SK-N-SH treated with all-trans-retinoic acid at 6 μM for 48 hours (cell line): ENCODE results near the gene PLA2G2F.

Experiments
- ATAC-seq: fragments of 200-7000 bp; cut with Tn5 transposase; 3 replicates; pipeline ENCODE4 v1.9.1; 2020; ENCODE audit warnings: mild to moderate bottlenecking, moderate library complexity
- ARNTL ChIP-seq: fragments of 450-650 bp; formaldehyde crosslinking; IDR thresholded peaks from 2 replicates; pipeline ENCODE4 v1.5.0; 2020; ENCODE audit warnings: low read depth, mild to moderate bottlenecking, moderate library complexity, borderline replicate concordance
- BACH2 ChIP-seq: fragments of 250-450 bp; sonication (Bioruptor Pico); IDR thresholded peaks from 2 replicates; pipeline ENCODE4 v1.9.0; 2021; ENCODE audit warnings: mild to moderate bottlenecking, borderline replicate concordance
- CREB5 ChIP-seq: fragments of 250-450 bp; sonication (Bioruptor Pico); IDR thresholded peaks from 2 replicates; pipeline ENCODE4 v1.5.1; 2020; ENCODE audit warnings: low read depth, mild to moderate bottlenecking, moderate library complexity
- CSDC2 ChIP-seq: fragments of 250-450 bp; sonication (Bioruptor Pico); IDR thresholded peaks from 2 replicates; pipeline ENCODE4 v1.5.0; 2020; ENCODE audit warnings: mild to moderate bottlenecking, moderate library complexity
- ESRRG ChIP-seq: fragments of 250-450 bp; sonication (Bioruptor Pico); IDR thresholded peaks from 2 replicates; pipeline ENCODE4 v1.6.1; 2021; ENCODE audit warnings: mild to moderate bottlenecking
- ISL1 ChIP-seq: fragments of 250-450 bp; sonication (Bioruptor Pico); IDR thresholded peaks from 2 replicates; pipeline ENCODE4 v2.1.2; 2022; ENCODE audit warnings: mild to moderate bottlenecking, moderate library complexity
- OSR1 ChIP-seq: fragments of 250-450 bp; sonication (Bioruptor Pico); IDR thresholded peaks from 2 replicates; pipeline ENCODE4 v1.8.0; 2022; ENCODE audit warnings: moderate library complexity, mild to moderate bottlenecking, inconsistent platforms
- PPARA ChIP-seq: fragments of 250-450 bp; sonication (Bioruptor Pico); IDR thresholded peaks from 2 replicates; pipeline ENCODE4 v1.5.0; 2020; ENCODE audit warnings: mild to moderate bottlenecking, borderline replicate concordance
- RARB ChIP-seq: fragments of 250-450 bp; sonication (Bioruptor Pico); IDR thresholded peaks from 2 replicates; pipeline ENCODE4 v1.8.0; 2021; ENCODE audit warnings: mild to moderate bottlenecking, moderate library complexity
- SNAI2 ChIP-seq: fragments of 250-450 bp; sonication (Bioruptor Pico); IDR thresholded peaks from 2 replicates; pipeline ENCODE4 v1.5.0; 2020; ENCODE audit warnings: mild to moderate bottlenecking, moderate library complexity
- TCF4 ChIP-seq: fragments of 250-450 bp; sonication (Bioruptor Pico); IDR thresholded peaks from 2 replicates; pipeline ENCODE4 v1.8.0; 2021; ENCODE audit warnings: mild to moderate bottlenecking, moderate library complexity, borderline replicate concordance
- TOX ChIP-seq: fragments of 250-450 bp; sonication (Bioruptor Pico); IDR thresholded peaks from 2 replicates; pipeline ENCODE4 v1.8.0; 2021; ENCODE audit warnings: mild to moderate bottlenecking, moderate library complexity, borderline replicate concordance
- TSHZ2 ChIP-seq: fragments of 250-450 bp; sonication (Bioruptor Pico); IDR thresholded peaks from 2 replicates; pipeline ENCODE4 v1.5.0; 2020; ENCODE audit warnings: mild to moderate bottlenecking, moderate library complexity
- ZFP3 ChIP-seq: fragments of 250-450 bp; sonication (Bioruptor Pico); IDR thresholded peaks from 2 replicates; pipeline ENCODE4 v1.5.0; 2020; ENCODE audit warnings: mild to moderate bottlenecking, moderate library complexity
- ZNF565 ChIP-seq: fragments of 450-650 bp; formaldehyde crosslinking; conservative IDR thresholded peaks from 2 replicates; pipeline ENCODE4 v1.5.0; 2020; ENCODE audit warnings: low read depth, mild to moderate bottlenecking, moderate library complexity
- ZNF70 ChIP-seq: fragments of 450-650 bp; formaldehyde crosslinking; IDR thresholded peaks from 2 replicates; pipeline ENCODE4 v1.5.0; 2020; ENCODE audit warnings: mild to moderate bottlenecking, moderate library complexity
- ZNF8 ChIP-seq: fragments of 450-650 bp; formaldehyde crosslinking; IDR thresholded peaks from 2 replicates; pipeline ENCODE4 v1.5.0; 2020; ENCODE audit warnings: mild to moderate bottlenecking, moderate library complexity
- TF ChIP-seq, protein P1 (sequence below): fragments of 250-450 bp; sonication (Bioruptor Pico); IDR thresholded peaks from 2 replicates; pipeline ENCODE4 v1.8.0; 2021; ENCODE audit warnings: low read depth, mild to moderate bottlenecking, moderate library complexity, borderline replicate concordance
- TF ChIP-seq, protein P2 (sequence below): fragments of 250-450 bp; sonication (Bioruptor Pico); IDR thresholded peaks from 2 replicates; pipeline ENCODE4 v1.8.0; 2020; ENCODE audit warnings: mild to moderate bottlenecking, moderate library complexity, borderline replicate concordance
- TF ChIP-seq, protein P3 (sequence below): fragments of 250-450 bp; sonication (Bioruptor Pico); IDR thresholded peaks from 2 replicates; pipeline ENCODE4 v1.5.1; 2021; ENCODE audit warnings: mild to moderate bottlenecking, moderate library complexity

The PLA2G2F gene

GRCh38 chr1:20119347-20119746, 19.8 kb upstream of the PLA2G2F start, which contains the start of gene PLA2G2D:
TSS of gene PLA2G2D (minus strand) at chr1:20119536. CDS start at chr1:20119498, 38 bp downstream.
- no peak for ATAC-seq
- TF ChIP-seq ZNF8 = no peak
- TF ChIP-seq, protein P1, sequence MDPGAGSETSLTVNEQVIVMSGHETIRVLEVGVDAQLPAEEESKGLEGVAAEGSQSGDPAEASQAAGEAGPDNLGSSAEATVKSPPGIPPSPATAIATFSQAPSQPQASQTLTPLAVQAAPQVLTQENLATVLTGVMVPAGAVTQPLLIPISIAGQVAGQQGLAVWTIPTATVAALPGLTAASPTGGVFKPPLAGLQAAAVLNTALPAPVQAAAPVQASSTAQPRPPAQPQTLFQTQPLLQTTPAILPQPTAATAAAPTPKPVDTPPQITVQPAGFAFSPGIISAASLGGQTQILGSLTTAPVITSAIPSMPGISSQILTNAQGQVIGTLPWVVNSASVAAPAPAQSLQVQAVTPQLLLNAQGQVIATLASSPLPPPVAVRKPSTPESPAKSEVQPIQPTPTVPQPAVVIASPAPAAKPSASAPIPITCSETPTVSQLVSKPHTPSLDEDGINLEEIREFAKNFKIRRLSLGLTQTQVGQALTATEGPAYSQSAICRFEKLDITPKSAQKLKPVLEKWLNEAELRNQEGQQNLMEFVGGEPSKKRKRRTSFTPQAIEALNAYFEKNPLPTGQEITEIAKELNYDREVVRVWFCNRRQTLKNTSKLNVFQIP (CRISPR knock-in tag) = no peak
- TF ChIP-seq CREB5 (CRISPR knock-in tag) = no peak
- no peak for TF ChIP-seq ZNF565 (CRISPR knock-in tag)
- no peak for TF ChIP-seq OSR1 (CRISPR knock-in tag)
- TF ChIP-seq SNAI2 (CRISPR knock-in tag) = no peak

DNA sequence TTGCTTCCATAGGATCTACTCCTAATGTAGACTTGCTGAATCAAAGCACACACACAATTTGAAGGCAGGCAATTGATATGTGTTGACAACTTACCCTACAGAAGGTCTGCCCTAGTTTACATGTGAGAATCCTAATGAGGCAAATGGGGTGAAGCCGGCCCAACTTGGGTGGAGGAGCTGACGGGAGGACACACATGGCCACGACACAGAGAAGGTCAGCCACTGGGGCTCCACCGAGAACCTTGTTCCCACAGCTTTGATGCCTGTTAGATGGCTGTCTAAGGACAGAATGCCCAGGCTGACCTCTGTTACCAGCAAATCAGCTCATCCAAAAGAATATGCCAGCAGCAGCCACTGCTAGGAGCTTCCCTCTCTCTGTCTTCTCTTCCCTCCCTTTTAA, 18.3 kb upstream of the PLA2G2F start:
- no peak for ATAC-seq
- TF ChIP-seq TSHZ2 (CRISPR knock-in tag) (no peak), SNAI2 (CRISPR knock-in tag) (no peak)

DNA sequence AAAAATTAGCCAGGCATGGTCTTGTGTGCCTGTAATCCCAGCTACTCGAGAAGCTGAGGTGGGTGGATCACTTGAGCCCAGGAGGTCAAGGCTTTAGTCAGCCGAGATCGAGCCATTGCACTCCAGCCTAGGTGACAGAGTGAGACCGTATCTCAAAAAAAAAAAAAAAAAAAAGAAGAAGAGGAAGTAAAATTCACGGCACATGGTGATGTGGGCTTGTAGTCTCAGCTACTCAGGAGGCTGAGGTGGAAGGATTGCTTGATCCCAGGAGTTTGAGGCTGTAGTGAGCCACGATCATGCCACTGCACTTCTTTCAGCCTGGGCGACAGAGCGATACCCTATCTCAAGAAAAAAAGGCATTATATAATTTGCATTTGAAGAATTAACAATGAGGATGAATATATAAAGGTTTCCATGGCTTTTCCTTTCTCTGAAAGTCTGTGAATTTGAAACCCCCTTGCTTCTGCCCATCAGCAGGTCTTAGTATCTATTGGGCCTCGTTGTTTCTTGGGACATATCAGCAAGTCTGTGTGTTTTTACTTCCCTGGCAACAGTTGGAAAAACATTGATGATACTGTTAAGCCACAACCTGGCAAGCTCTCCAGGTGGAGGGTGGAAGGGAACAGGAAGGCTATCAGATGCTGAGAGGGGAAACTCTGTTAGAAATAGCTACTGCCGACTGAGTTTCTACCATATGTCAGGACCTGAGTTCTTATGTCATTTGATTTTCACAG, 15.2 kb upstream of the PLA2G2F start:
- no peak for ATAC-seq

GRCh38 chr1:20124456-20125057, 14.6 kb upstream of the PLA2G2F start:
- ATAC-seq = peak; percentile 96
- TF ChIP-seq ISL1 (CRISPR knock-in tag) = no peak
- no peak for TF ChIP-seq ARNTL (CRISPR knock-in tag)
- no peak for TF ChIP-seq OSR1 (CRISPR knock-in tag)
- no peak for TF ChIP-seq ESRRG
- no peak for TF ChIP-seq TCF4 (CRISPR knock-in tag)
- TF ChIP-seq RARB = no peak
- TF ChIP-seq SNAI2 (CRISPR knock-in tag) = no peak
- TF ChIP-seq, protein P1 (CRISPR knock-in tag) = no peak
- TF ChIP-seq, protein P2, sequence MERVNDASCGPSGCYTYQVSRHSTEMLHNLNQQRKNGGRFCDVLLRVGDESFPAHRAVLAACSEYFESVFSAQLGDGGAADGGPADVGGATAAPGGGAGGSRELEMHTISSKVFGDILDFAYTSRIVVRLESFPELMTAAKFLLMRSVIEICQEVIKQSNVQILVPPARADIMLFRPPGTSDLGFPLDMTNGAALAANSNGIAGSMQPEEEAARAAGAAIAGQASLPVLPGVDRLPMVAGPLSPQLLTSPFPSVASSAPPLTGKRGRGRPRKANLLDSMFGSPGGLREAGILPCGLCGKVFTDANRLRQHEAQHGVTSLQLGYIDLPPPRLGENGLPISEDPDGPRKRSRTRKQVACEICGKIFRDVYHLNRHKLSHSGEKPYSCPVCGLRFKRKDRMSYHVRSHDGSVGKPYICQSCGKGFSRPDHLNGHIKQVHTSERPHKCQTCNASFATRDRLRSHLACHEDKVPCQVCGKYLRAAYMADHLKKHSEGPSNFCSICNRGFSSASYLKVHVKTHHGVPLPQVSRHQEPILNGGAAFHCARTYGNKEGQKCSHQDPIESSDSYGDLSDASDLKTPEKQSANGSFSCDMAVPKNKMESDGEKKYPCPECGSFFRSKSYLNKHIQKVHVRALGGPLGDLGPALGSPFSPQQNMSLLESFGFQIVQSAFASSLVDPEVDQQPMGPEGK (CRISPR knock-in tag) = no peak
- no peak for TF ChIP-seq PPARA (CRISPR knock-in tag)
- no peak for TF ChIP-seq ZFP3 (CRISPR knock-in tag)
- TF ChIP-seq CSDC2 (CRISPR knock-in tag) = no peak

More for the DNA sequence above, 15.2 kb upstream of the PLA2G2F start:
- no peak for TF ChIP-seq BACH2 (CRISPR knock-in tag)
- TF ChIP-seq SNAI2 (CRISPR knock-in tag) = no peak
- no peak for TF ChIP-seq ZFP3 (CRISPR knock-in tag)
- no peak for TF ChIP-seq ZNF70 (CRISPR knock-in tag)
- TF ChIP-seq, protein P3, sequence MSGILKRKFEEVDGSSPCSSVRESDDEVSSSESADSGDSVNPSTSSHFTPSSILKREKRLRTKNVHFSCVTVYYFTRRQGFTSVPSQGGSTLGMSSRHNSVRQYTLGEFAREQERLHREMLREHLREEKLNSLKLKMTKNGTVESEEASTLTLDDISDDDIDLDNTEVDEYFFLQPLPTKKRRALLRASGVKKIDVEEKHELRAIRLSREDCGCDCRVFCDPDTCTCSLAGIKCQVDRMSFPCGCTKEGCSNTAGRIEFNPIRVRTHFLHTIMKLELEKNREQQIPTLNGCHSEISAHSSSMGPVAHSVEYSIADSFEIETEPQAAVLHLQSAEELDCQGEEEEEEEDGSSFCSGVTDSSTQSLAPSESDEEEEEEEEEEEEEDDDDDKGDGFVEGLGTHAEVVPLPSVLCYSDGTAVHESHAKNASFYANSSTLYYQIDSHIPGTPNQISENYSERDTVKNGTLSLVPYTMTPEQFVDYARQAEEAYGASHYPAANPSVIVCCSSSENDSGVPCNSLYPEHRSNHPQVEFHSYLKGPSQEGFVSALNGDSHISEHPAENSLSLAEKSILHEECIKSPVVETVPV (CRISPR knock-in tag) = no peak
- TF ChIP-seq, protein P2 (CRISPR knock-in tag) = no peak
- TF ChIP-seq TCF4 (CRISPR knock-in tag) = no peak
- no peak for TF ChIP-seq TOX (CRISPR knock-in tag)
- no peak for TF ChIP-seq PPARA (CRISPR knock-in tag)
